OCI-LY7 (cell line): ENCODE results near the gene ASXL2. TPM values are rescaled to one million over a fixed set of nuclear protein-coding genes. Genes with fewer than 3 reads are reported as not detected.

ENCODE experiments used
- BruUV-seq: library from RNA; stranded (reverse); fragments of 400-500 nt; replicated peaks from 2 replicates; lab custom pipeline; 2021; lab: Mats Ljungman, UMichigan
- CTCF ChIA-PET: fragments of 300-600 bp; sonication (Branson Sonifier 250); formaldehyde crosslinking; loops from one replicate; lab custom pipeline; 2022; ENCODE audit warnings: antibody characterized with exemption; ENCODE audit not compliant: unreplicated experiment; lab: Charles Lee
- POLR2A ChIA-PET: fragments of 300-600 bp; sonication (Branson Sonifier 250); formaldehyde crosslinking; loops from one replicate; lab custom pipeline; 2022; ENCODE audit warnings: antibody characterized with exemption; lab: Charles Lee
- DNase-seq: peaks from one replicate; pipeline ENCODE4 v3.0.0-alpha.2; 2015; ENCODE audit warnings: low spot score
- H2AFZ ChIP-seq: fragments of 200-600 bp; sonication (generic), shearing (Covaris generic); 2 replicates; pipeline ENCODE4 v1.6.1; 2014; ENCODE audit warnings: mild to moderate bottlenecking, antibody characterized with exemption, low read length, moderate library complexity
- H3K27ac ChIP-seq: fragments of 200-600 bp; sonication (generic); 2 replicates; pipeline ENCODE4 v1.5.1; 2014; ENCODE audit warnings: mixed run types, low read depth, mild to moderate bottlenecking, moderate library complexity, low read length, inconsistent platforms; ENCODE audit not compliant: poor library complexity, severe bottlenecking
- H3K36me3 ChIP-seq: fragments of 200-600 bp; sonication (generic); 2 replicates; pipeline ENCODE4 v1.6.1; 2014; ENCODE audit warnings: mild to moderate bottlenecking, antibody characterized with exemption, low read length, moderate library complexity, mixed read lengths; ENCODE audit not compliant: insufficient read depth
- H3K4me1 ChIP-seq: fragments of 200-600 bp; sonication (generic); 2 replicates; pipeline ENCODE4 v1.5.1; 2014; ENCODE audit warnings: mild to moderate bottlenecking, low read length; ENCODE audit not compliant: insufficient read depth, poor library complexity, severe bottlenecking
- H3K4me2 ChIP-seq: fragments of 200-600 bp; sonication (generic); 2 replicates; pipeline ENCODE4 v1.6.1; 2014; ENCODE audit warnings: mild to moderate bottlenecking, low read length
- H3K4me3 ChIP-seq: fragments of 200-600 bp; sonication (generic); 2 replicates; pipeline ENCODE4 v1.5.1; 2014; ENCODE audit warnings: mild to moderate bottlenecking, low read depth, low read length; ENCODE audit not compliant: poor library complexity, severe bottlenecking
- H3K79me2 ChIP-seq: fragments of 200-600 bp; sonication (generic); 2 replicates; pipeline ENCODE4 v1.6.1; 2016; ENCODE audit warnings: low read depth, mild to moderate bottlenecking, low read length, moderate library complexity, mixed read lengths; ENCODE audit not compliant: insufficient read depth
- H3K9me2 ChIP-seq: fragments of 200-600 bp; sonication (generic); 2 replicates; pipeline ENCODE4 v1.6.1; 2016; ENCODE audit warnings: mild to moderate bottlenecking, low read length, mixed read lengths; ENCODE audit not compliant: insufficient read depth
- H3K9me3 ChIP-seq: fragments of 200-600 bp; sonication (generic); 2 replicates; pipeline ENCODE4 v1.6.1; 2014; ENCODE audit warnings: mild to moderate bottlenecking, mixed run types, low read length, mixed read lengths
- H4K20me1 ChIP-seq: fragments of 200-600 bp; sonication (generic); 2 replicates; pipeline ENCODE4 v1.6.1; 2014; ENCODE audit warnings: mild to moderate bottlenecking, antibody characterized with exemption, low read length, moderate library complexity, mixed read lengths; ENCODE audit not compliant: insufficient read depth
- CTCF ChIP-seq: fragments of 200-600 bp; sonication (generic); conservative IDR thresholded peaks from 2 replicates; pipeline ENCODE4 v1.5.1; 2014; ENCODE audit warnings: mild to moderate bottlenecking, antibody characterized with exemption, low read length, moderate library complexity, mixed read lengths
- EZH2phosphoT487 ChIP-seq: fragments of 200-600 bp; sonication (generic); IDR thresholded peaks from 2 replicates; pipeline ENCODE4 v1.6.1; 2018; ENCODE audit warnings: low read depth, borderline replicate concordance, mild to moderate bottlenecking, mixed run types, antibody characterized with exemption, low read length, moderate library complexity, mixed read lengths
- intact Hi-C: fragments of 100-400 bp; cut with micrococcal nuclease; formaldehyde crosslinking; loops from one replicate; pipeline ENCODE4 v1.10.0; 2022; ENCODE audit not compliant: unreplicated experiment
- total RNA-seq, 2 experiments: library from RNA; depleted of rRNA in 1 of 2; stranded (reverse); fragments of >200 nt in 1 of 2; shearing (Covaris generic) in 1 of 2; gene quantifications; 2 replicates each; pipeline ENCODE4 v1.2.3, GENCODE V29; 2014 to 2022

The ASXL2 gene
- total RNA-seq, 2 experiments from 2014 or later = 12.4 to 31.8 TPM

- H3K27ac ChIP-seq = no peak overlapping the region
- no peak overlapping the region for H3K4me2 ChIP-seq
- TF ChIP-seq CTCF (no peak), EZH2phosphoT487 (no peak)
- ChIA-PET POLR2A (interaction anchor here (1.0 kb wide), 1 partner anchor 13 kb away, joined by 3 read pairs; no protein-coding TSS in a partner anchor), CTCF (no interaction called here)
- H3K4me1 ChIP-seq = no peaks in the 10 kb centered on the region
- no peaks in the 10 kb centered on the region for H3K9me2 ChIP-seq
- H2AFZ ChIP-seq = no peak overlapping the region
- H3K4me3 ChIP-seq = no peak overlapping the region
- intact Hi-C loops = no loop called here
- H4K20me1 ChIP-seq = no peaks in the 10 kb centered on the region
- DNase-seq = no peak
- H3K9me3 ChIP-seq = no peaks in the 10 kb centered on the region
- H3K36me3 ChIP-seq = peaks cover 53% of the 10 kb centered on the region
- BruUV-seq = no TSS peak
- H3K79me2 ChIP-seq = no peaks in the 10 kb centered on the region
Observed at GRCh38 chr2:25760297-25760696, 118.0 kb downstream of the ASXL2 start.

GRCh38 chr2:25758348-25758747 lies 119.9 kb downstream of the ASXL2 start:
- BruUV-seq = no TSS peak
- H3K36me3 ChIP-seq = peaks cover 64% of the 10 kb centered on the region
- no peaks in the 10 kb centered on the region for H3K9me3 ChIP-seq
- CTCF ChIA-PET = no interaction called here
- TF ChIP-seq EZH2phosphoT487 = no peak
- TF ChIP-seq CTCF = no peak
- no peak overlapping the region for H3K4me3 ChIP-seq
- intact Hi-C loops = no loop called here
- H3K4me2 ChIP-seq = no peak overlapping the region
- H4K20me1 ChIP-seq = no peaks in the 10 kb centered on the region
- H3K27ac ChIP-seq = no peak overlapping the region
- H2AFZ ChIP-seq = no peak overlapping the region
- POLR2A ChIA-PET = interaction anchor here (0.5 to 0.8 kb wide), 3 partner anchors 39 to 503 kb away, joined by 3 to 5 read pairs (median 3); no protein-coding TSS in a partner anchor
- no peak for DNase-seq
- no peaks in the 10 kb centered on the region for H3K9me2 ChIP-seq
- H3K79me2 ChIP-seq = no peaks in the 10 kb centered on the region
- H3K4me1 ChIP-seq = no peaks in the 10 kb centered on the region

GRCh38 chr2:25757906-25758305 lies 120.4 kb downstream of the ASXL2 start:
- ChIA-PET POLR2A (interaction anchor here (0.6 to 0.8 kb wide), 3 partner anchors 39 to 167 kb away, joined by 3 to 5 read pairs (median 3); no protein-coding TSS in a partner anchor), CTCF (no interaction called here)
- DNase-seq = no peak
- no peaks in the 10 kb centered on the region for H3K4me1 ChIP-seq
- intact Hi-C loops = no loop called here
- H3K27ac ChIP-seq = no peak overlapping the region
- no peaks in the 10 kb centered on the region for H4K20me1 ChIP-seq
- H3K36me3 ChIP-seq = peaks cover 66% of the 10 kb centered on the region
- no TSS peak for BruUV-seq
- no peak overlapping the region for H3K4me2 ChIP-seq
- no peak overlapping the region for H2AFZ ChIP-seq
- no peak overlapping the region for H3K4me3 ChIP-seq
- H3K9me3 ChIP-seq = no peaks in the 10 kb centered on the region
- no peaks in the 10 kb centered on the region for H3K9me2 ChIP-seq
- no peaks in the 10 kb centered on the region for H3K79me2 ChIP-seq
- no peak for TF ChIP-seq EZH2phosphoT487
